Measurements from ENCODE around the gene GOLGA6L10. TPM values are rescaled to one million over a fixed set of nuclear protein-coding genes. Genes with fewer than 3 reads are reported as not detected.
"Not testable (repeated sequence)": the region's sequence is repeated elsewhere in the genome, so short reads cannot be mapped to it uniquely, and the experiment has no call there.

GOLGA6L10 gene, protein sequence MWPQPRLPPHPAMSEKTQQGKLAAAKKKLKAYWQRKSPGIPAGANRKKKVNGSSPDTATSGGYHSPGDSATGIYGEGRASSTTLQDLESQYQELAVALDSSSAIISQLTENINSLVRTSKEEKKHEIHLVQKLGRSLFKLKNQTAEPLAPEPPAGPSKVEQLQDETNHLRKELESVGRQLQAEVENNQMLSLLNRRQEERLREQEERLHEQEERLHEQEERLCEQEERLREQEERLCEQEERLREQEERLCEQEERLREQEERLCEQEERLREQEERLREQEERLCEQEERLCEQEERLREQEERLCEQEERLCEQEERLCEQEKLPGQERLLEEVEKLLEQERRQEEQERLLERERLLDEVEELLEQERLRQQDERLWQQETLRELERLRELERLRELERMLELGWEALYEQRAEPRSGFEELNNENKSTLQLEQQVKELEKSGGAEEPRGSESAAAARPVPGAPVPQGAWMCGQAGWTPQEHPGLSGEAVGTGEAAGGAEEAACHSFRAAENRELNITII
- 1 to 10 TPM in 1 of 2 donors, under 1 TPM in 1; 0.48 to 1.5 TPM for total RNA-seq
- long read RNA-seq, donor 1, partial matches to known transcripts, result 1 of 1 reads
- long read RNA-seq, donor 1, other reads (novel, unspliced or antisense), result 0 of 1 reads
- long read RNA-seq, donor 2, result 0 reads

DNA sequence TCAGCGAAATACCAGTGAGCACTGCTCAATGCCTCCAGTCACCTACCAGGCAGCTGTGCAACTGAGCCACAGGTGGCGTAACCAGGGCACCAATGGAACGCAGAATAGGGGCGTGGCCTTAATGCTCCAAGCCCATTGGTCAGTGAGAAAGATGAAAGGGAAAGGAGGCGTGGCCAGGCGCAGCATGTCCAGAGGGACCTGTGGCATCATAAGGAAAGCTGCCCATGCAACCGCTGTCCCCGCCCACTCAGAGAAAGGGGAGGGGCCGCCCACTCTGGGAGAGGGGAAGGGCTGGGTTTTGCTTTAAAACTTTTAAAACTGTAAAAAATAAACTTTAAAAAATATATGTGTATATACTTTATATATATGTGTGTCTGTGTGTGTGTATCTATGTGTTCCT, at the start of gene GOLGA6L10:
GOLGA6L10 (minus strand) TSS at position 101 of the 400 bp plus-strand sequence; CDS start at position 1, 100 bp downstream.
- intact Hi-C loops (cut with DNase I); DNase-seq (ENCODE audit: low spot score): not testable (repeated sequence)

DNA sequence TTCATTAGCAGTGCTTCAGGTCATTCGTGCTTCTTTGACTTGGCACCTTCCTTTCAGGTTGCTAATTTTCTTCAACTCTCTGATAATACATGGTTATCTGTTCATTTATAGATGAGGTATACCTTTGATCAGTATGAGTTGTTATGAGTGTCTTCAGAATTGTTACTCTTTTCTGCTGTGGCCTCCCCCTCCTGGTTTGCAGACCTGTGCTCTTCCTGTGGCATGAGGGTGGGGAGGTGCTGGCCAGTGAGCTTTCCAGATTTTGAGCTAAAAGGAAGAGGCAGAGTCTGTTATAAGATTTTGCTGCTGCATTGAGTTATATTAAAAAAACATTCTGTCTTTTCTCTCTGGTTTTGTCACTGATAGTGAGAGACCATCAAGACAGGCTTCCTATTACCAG, 49.5 kb upstream of the GOLGA6L10 start:
- no peak for DNase-seq (ENCODE audit: low spot score)
- intact Hi-C loops (cut with DNase I), result no loop called here

DNA sequence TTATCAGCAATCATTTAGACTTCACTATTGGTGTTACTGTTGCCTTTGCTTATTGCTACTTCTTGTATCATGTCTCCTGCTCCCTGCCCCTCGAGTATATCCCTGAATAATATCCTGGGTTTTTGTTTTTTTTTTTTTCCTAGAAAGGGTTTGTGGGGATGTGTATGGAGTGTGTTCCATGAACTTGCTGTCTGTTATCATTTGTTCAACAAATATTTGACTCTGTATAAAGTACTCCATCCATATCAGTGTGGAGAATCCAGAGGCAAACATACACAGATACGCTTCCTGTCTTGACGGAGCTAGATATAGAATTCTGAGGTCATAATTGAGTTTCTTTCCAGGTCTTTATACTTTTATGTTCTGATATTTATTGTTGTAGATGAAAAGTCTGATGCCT, 48.5 kb upstream of the GOLGA6L10 start:
- intact Hi-C loops (cut with DNase I), result no loop called here
- DNase-seq (ENCODE audit: low spot score), result no peak

DNA sequence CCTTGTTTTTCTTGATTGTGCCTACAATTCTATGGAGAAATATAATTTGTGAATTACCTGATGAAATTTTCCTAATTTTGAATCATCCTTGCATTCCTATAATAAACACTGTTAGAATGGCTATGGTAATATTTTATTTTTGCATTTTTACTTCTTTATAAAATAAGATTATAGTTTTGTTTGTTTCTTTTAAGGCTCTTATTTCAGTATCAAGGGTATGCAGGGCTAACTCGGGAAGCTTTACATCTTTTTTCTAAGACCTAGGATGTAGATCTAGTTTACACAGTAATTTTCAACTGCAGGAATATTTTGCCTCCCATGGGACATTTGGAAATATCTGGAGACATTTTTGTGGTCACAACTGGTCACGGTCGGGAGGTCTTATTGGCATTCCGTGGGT, 46.5 kb upstream of the GOLGA6L10 start:
- DNase-seq (ENCODE audit: low spot score); intact Hi-C loops (cut with DNase I): not testable (repeated sequence)

DNA sequence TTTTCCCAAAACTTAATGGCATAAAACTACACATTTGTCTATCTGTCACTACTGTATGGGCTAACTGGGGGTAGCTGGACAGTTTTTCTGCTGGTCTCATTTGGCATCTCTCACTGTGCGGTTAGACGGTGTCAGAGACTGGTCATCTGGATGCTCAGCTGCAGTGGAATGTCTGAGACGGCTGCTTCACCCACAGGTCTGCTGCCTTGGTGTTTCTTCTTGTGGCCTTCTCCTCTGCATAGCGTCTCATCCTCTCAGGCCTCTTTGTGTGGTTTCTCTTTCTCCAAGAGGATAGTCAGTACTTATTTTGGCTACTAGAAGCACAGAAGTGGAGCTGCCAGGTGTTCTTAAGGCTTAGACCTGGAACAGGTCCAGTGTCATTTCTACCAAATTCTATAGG, 44.4 kb upstream of the GOLGA6L10 start:
- intact Hi-C loops (cut with DNase I), result no loop called here
- no peak for DNase-seq (ENCODE audit: low spot score)

DNA sequence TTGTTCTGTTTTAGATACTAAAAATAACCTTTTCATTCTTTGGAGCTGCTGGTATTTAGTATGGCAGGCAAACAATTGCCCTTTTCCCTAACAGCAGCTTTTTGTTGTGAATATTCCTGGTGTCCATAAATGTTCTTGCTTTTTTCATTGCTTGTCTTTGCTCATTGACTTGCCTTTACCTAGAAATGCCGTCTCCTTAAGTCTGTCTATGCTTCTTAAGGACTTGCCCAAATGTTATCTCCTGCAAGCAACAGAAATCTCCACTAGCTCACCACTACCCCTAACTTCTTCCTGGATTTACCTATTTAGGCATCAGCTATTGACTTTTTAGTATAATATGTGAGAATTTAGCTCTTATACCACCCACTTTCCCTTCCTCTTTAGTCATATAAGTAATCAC, 42.8 kb upstream of the GOLGA6L10 start:
- DNase-seq (ENCODE audit: low spot score); intact Hi-C loops (cut with DNase I): not testable (repeated sequence)

DNA sequence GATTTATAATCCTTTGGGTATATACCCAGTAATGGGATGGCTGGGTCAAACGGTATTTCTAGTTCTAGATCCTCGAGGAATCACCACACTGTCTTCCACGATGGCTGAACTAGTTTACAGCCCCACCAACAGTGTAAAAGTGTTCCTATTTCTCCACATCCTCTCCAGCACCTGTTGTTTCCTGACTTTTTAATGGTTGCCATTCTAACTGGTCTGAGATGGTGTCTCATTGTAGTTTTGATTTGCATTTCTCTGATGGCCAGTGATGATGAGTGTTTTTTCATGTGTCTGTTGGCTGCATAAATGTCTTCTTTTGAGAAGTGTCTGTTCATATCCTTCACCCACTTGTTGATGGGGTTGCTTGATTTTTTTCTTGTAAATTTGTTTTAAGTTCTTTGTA, 40.9 kb upstream of the GOLGA6L10 start:
- DNase-seq (ENCODE audit: low spot score); intact Hi-C loops (cut with DNase I): not testable (repeated sequence)

DNA sequence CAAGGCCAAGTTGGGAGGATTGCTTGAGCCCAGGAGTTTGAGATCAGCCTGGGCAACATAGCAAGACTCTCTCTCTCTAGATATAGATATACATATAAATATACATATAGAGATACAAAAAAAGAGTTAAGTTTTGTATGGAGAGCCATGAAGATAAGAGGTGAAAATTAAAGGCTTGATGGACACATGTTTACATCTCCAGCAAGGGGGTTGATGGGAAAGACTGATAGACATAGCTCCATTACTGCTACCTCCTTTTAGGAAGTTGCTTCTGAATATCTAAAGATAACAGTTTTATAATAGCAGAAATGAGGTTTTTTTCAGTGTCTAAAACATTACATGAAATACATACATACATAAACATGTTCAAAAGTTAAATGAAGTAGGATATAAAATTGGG, 37.9 kb upstream of the GOLGA6L10 start:
- intact Hi-C loops (cut with DNase I), result not testable (repeated sequence)

DNA sequence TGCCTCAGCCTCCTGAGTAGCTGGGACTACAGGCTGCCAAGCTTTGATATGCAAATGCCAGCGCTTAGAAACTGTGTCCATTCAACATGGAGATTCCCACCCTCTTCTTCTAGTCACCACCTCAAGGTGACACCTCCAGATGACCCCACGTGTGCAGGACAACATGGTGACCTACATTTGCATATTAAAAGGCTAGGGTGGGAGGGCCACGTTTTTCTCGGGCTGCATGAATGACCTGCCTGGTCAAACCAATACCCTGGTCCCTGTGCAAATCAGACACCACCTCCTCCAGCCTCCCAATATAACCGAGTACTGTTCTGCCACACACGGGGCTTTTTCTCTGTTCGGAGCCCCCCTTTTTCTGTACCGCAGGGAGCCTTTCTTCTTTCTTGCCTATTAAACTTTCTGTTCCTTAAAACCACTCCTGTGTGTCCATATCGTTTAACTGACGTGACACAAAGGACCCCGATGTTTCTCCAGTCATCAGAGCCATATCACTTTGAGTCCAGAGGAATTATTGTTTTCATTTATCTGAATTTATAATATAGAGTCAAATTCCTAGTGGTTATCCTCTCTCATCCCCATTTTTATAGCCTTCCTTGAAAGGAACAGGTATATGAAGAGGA, 32.2 kb upstream of the GOLGA6L10 start:
- intact Hi-C loops (cut with DNase I); DNase-seq (ENCODE audit: low spot score): not testable (repeated sequence)

More for the DNA sequence above, 37.9 kb upstream of the GOLGA6L10 start:
- not testable (repeated sequence) for DNase-seq (ENCODE audit: low spot score)

DNA sequence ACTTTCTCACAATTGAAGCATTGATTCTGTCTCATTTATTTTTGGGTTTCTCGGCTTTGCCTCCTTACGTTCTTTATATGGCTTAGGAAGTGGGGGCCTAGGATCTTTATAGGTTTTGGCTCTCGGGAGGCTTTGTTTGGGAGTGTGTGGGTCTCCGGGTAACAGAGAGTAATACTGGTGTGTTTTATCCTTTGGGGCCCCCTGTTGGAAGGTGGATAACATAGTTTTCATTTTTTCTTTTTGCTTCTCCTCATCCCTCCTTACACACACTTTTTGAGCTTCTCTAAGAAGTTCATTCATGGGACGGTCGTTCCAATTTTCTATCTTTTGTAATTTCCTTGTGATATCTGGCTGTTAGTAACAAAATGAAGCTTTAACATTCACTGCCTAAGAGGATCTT, 30.3 kb upstream of the GOLGA6L10 start:
- intact Hi-C loops (cut with DNase I); DNase-seq (ENCODE audit: low spot score): not testable (repeated sequence)

DNA sequence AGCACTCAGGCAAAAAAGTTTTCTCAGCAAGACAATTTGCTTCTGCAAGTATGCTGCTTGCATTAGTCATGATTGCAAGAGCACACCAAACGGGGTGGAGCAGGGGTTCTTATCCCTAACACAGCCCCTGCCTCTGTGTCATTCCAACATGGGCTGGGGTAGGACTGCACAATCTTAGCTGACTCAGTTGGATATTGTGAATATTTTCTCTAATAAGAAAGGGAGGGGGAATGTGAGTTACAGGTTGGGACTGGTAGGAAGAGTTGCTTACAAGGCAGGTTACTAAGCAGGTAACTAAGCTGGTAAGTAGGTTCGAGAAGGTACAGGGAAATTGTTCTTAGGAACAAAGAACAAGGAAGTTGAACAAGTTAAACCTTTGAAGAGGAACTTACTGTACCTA, 24.4 kb upstream of the GOLGA6L10 start:
- DNase-seq (ENCODE audit: low spot score); intact Hi-C loops (cut with DNase I): not testable (repeated sequence)

DNA sequence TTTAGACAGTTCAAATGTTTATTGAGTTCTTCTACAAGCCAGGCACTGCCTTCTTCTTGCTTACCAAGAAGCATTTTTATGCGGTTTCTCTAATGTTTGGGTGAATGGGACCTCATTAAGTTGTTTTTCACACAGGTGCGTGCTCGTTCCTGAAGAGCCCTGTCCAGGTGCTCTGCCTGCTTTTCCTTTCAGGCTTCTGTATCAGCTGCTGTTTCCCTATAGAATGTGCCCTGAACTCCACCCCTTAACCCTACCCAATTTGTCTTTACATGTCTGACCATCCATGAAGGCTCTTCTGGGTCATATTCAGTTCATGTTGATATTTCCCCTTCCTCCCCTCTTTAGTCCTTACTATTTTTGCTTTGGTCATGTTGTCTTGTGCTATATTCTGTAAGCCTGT, 22.4 kb upstream of the GOLGA6L10 start:
- no peak for DNase-seq (ENCODE audit: low spot score)
- intact Hi-C loops (cut with DNase I), result no loop called here

DNA sequence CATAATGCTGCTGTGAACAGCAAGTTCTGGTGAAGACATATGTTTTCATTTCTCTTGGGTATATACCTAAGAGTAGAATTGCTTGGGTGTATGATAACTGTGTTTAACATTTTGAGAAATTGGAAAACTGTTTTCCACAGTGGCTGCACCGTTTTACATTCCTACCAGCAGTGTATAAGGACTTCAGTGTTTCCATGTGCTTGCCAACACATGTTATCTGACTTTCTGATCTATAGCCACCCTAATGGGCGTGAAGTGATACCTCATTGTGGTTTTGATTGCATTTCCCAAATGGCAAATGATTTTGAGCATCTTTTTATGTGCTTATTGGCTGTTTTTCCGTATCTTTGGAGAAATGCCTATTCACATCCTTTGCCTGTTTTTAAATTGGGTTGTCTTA, 18.5 kb upstream of the GOLGA6L10 start:
- intact Hi-C loops (cut with DNase I); DNase-seq (ENCODE audit: low spot score): not testable (repeated sequence)

DNA sequence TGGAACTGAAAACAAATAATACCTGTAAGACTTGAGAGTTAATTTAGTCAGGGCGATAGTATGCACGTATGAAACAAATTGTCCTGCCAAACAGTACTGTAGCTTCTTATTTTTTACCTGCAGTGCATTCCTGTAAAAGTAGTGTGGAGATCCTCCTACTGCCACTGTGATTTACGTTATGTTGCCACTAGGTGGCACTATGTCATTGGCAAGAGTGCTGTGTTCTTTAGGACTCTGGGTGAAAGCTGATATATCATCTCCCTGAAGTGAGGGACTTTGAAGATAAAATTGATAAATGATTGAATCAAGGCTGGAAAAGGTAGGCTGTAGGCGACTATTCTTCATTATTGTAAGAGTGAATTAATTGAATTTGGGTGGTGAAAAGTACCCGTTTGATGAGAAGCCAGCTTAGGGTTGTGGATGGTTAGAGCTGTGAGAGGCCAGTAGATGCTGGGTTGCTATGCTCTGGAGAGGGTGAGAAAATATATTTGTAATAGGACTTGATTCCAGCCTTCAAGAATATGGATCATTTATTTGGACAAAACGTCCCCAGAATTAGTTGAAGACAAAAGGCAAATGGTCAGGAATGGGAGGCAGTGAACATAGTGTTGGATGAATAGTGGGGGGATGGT, 16.5 kb upstream of the GOLGA6L10 start:
- DNase-seq (ENCODE audit: low spot score); intact Hi-C loops (cut with DNase I): not testable (repeated sequence)

DNA sequence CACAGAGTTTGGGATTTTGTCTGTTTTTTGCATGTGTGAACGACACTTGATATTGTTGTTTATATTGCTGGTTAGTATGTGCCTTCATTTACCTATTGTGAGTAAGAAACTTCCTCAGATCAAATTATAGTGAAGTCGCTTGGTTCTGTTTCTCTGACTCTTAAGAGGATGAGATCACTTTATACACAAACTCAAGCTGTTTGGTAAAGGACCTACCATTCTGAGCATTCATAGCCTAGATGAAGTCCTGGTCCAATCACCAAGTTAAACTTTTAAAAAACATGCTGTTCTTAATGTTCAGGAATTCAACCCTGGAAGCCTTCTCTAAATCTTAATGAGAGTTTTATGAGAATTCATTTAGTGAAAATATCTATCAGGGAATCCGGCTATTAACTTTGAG, 15.3 kb upstream of the GOLGA6L10 start:
- intact Hi-C loops (cut with DNase I), result not testable (repeated sequence)

DNA sequence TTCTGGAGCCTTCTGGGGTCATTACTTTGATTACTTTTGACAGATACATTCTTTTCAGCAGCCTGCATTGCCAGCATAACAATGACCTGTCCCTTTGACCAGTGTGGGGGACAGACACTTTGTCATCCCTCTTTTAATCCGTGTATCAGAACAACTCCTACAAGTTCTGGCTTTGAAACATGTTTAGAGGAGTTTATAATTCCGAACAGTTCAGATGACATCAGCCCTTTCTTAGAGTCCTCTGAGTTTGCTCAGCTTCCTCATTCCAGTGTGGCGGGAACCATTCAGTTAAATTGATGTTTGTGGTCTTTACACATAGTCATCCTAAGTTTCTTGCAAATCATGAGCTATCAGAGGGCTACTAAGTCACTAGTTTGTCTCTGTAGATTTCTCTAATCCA, 13.5 kb upstream of the GOLGA6L10 start:
- DNase-seq (ENCODE audit: low spot score); intact Hi-C loops (cut with DNase I): not testable (repeated sequence)

More for the DNA sequence above, 15.3 kb upstream of the GOLGA6L10 start:
- not testable (repeated sequence) for DNase-seq (ENCODE audit: low spot score)

DNA sequence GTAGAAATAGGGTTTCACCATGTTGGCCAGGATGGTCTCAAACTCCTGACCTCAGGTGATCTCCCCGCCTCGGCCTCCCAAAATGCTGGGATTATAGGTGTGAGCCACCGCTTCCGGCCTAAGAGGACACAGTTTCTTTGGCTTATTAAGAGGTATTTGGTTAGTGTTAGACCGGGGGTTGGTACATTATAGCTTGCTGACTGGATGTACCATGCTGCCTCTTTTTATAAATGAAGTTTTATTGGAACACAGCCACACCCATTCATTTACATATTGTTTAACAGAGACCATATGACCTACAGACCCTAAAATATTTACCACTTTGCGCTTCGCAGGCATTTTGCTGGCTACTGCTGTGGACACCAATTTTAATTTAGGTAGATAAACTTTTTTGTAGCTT, 11.3 kb upstream of the GOLGA6L10 start:
- intact Hi-C loops (cut with DNase I); DNase-seq (ENCODE audit: low spot score): not testable (repeated sequence)

DNA sequence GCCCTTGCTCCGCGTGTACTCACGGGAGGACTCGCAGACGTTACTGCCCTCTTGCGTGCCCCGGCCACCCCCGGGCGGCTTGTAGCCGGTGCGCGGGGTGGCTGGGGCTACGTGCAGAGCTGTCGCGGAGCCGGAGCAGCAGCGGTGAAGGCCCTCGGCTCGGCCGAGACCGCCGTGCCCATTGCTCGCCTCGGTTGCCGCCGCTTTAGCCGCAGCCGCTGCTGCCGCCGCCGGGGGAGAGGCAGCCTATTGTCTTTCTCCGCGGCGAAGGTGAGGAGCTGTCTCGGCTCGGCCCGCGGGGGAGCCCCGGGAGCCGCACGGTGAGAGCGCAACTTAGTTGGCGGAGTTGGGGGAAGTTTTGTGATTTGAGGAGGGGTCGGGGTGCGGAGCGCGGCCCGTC, 5.8 kb upstream of the GOLGA6L10 start:
- intact Hi-C loops (cut with DNase I); DNase-seq (ENCODE audit: low spot score): not testable (repeated sequence)

DNA sequence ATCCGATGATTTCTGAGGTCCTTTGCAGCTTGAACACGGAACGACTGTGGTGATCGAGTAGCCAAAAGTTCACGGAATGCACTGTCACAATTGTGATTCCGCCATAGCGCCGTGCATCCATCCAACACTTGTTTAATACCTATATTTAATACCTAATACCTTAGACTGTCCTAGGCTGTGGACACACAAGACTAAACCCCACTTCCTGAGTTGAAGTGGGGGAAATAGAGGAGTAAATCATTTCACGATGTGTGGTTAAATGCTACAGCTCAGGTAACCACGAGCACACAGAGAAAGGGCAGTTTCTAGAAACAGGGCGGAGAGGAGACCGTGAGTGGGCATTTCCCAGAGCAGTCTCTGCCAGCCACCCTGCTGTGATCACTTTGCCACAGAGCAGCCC, 5.3 kb upstream of the GOLGA6L10 start:
- DNase-seq (ENCODE audit: low spot score); intact Hi-C loops (cut with DNase I): not testable (repeated sequence)

DNA sequence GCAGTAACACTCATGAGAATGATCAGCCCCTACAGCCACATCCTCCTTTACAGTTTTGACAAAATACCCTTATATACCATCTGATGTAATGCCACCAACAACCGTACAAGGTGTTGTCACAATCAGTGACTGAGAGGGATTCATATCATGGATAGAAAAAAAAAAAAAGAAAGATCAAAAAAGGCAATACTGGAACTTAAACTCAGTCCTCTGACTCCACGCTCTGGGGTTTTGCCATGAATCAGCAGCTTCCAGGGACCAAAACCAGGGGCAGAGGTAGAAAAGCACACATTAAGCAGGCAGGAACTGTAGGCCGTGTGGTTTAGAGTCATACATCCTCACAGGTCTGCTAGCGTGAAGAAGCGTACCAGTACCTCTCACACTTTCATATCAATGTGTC, 1.6 kb downstream of the GOLGA6L10 start:
- intact Hi-C loops (cut with DNase I), result not testable (repeated sequence)
- peak; percentile 44 for DNase-seq (ENCODE audit: low spot score)
